Endothelial cell of umbilical vein (primary cell): ENCODE data around the gene STK39.

Source experiments
- CTCF ChIP-seq, 2 donors: IDR thresholded peaks; 1 replicate in 1 of 2; 2 replicates in 1 of 2; pipeline ENCODE4 v1.5.1; 2011; ENCODE audit warnings: low read length in 2 of 2, mild to moderate bottlenecking in 2 of 2, moderate library complexity in 2 of 2, control low read depth in 1 of 2, inconsistent platforms in 1 of 2, low read depth in 1 of 2; ENCODE audit not compliant: insufficient read depth in 1 of 2; ENCODE audit errors: extremely low read depth in 1 of 2
- EZH2 ChIP-seq: IDR thresholded peaks from 2 replicates; pipeline ENCODE4 v1.6.1; 2012; ENCODE audit warnings: borderline replicate concordance, low read depth, mild to moderate bottlenecking, moderate library complexity, low read length, inconsistent platforms; ENCODE audit not compliant: severe bottlenecking
- MAX ChIP-seq: IDR thresholded peaks from 2 replicates; pipeline ENCODE4 v1.6.1; 2011; ENCODE audit not compliant: insufficient read depth, insufficient read length
- POLR2A ChIP-seq: IDR thresholded peaks from 2 replicates; pipeline ENCODE4 v1.6.1; 2012; ENCODE audit warnings: low read depth, mild to moderate bottlenecking, control low read depth, low read length
- POLR2AphosphoS5 ChIP-seq: IDR thresholded peaks from 2 replicates; pipeline ENCODE4 v1.6.1; 2012; ENCODE audit warnings: low read depth, mild to moderate bottlenecking, control low read depth, low read length, moderate library complexity; ENCODE audit not compliant: insufficient read depth

DNA sequence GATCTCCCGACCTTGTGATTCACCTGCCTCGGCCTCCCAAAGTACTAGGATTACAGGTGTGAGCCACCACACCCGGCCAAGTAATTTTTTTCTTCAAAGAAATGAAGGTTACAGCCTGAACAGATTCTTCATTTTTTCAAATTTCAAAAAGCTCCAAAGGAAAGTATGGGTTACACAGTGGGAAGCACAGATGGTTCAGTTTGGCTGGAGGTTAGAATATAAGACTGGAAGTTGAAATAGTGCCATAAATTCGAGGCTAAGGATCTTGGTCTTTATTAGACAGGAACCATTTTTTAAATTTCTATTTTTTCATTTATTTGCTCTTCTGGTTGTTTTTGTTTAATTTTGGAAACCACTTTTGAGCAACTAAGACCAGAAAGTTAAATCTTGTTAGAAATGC is 120.0 kb downstream of the STK39 start:
- TF ChIP-seq POLR2A (no peak), CTCF (IDR thresholded peaks at IDR 0.05; ENCODE audit: extremely low read depth in 1 of 2, insufficient read depth in 1 of 2, low read depth in 1 of 2, low read length in 2 of 2) (no peak), POLR2AphosphoS5 (no peak), EZH2 (no peak), MAX (no peak)
